Keratinocyte (primary cell): Measurements from ENCODE around the gene UNKL. TPM values are rescaled to one million over a fixed set of nuclear protein-coding genes. Genes with fewer than 3 reads are reported as not detected.

ENCODE experiments used
- DNase-seq: peaks from one replicate; pipeline ENCODE4 v3.0.0-alpha.2; 2011; ENCODE audit warnings: low read depth, missing footprints, low spot score
- FAIRE-seq: peaks from 2 replicates; lab custom pipeline; 2011; peaks lifted over from hg19 to GRCh38; lab: Jason Lieb, UNC
- H2AFZ ChIP-seq: 2 replicates; pipeline ENCODE4 v1.6.0; 2012; ENCODE audit warnings: low read length, control low read depth, inconsistent platforms; ENCODE audit not compliant: control insufficient read depth
- H3K27ac ChIP-seq: 2 replicates; pipeline ENCODE4 v1.5.1; 2011; ENCODE audit warnings: low read length; ENCODE audit not compliant: control insufficient read depth, insufficient read depth
- H3K27me3 ChIP-seq: 3 replicates; pipeline ENCODE4 v1.6.0; 2011; ENCODE audit warnings: low read length; ENCODE audit not compliant: control insufficient read depth, insufficient read depth; ENCODE audit errors: extremely low read depth
- H3K36me3 ChIP-seq, 2 experiments: 2 replicates in 1 of 2; 3 replicates in 1 of 2; pipeline ENCODE4 v1.5.1; 2011; ENCODE audit warnings: low read length in 2 of 2, mild to moderate bottlenecking in 1 of 2; ENCODE audit not compliant: control insufficient read depth in 2 of 2, insufficient read depth in 2 of 2; ENCODE audit errors: extremely low read depth in 1 of 2
- H3K4me1 ChIP-seq: 3 replicates; pipeline ENCODE4 v1.5.1; 2011; ENCODE audit warnings: low read length; ENCODE audit not compliant: control insufficient read depth, insufficient read depth; ENCODE audit errors: extremely low read depth
- H3K4me2 ChIP-seq: 3 replicates; pipeline ENCODE4 v1.6.0; 2011; ENCODE audit warnings: low read depth, low read length; ENCODE audit not compliant: control insufficient read depth, insufficient read depth; ENCODE audit errors: extremely low read depth
- H3K4me3 ChIP-seq, 3 experiments: fragments of 200-600 bp in 1 of 3; sonication (generic) in 1 of 3; 2 replicates in 2 of 3; 3 replicates in 1 of 3; pipeline ENCODE4 v1.5.1; 2011 to 2016; ENCODE audit warnings: low read length in 3 of 3, mild to moderate bottlenecking in 3 of 3, control low read depth in 2 of 3, inconsistent platforms in 1 of 3, low read depth in 1 of 3, mixed read lengths in 1 of 3, mixed run types in 1 of 3, moderate library complexity in 1 of 3; ENCODE audit not compliant: control insufficient read depth in 2 of 3, insufficient read depth in 2 of 3; ENCODE audit errors: extremely low read depth in 1 of 3
- H3K79me2 ChIP-seq: 2 replicates; pipeline ENCODE4 v1.6.0; 2012; ENCODE audit warnings: low read length; ENCODE audit not compliant: control insufficient read depth, insufficient read depth
- H3K9ac ChIP-seq: 3 replicates; pipeline ENCODE4 v1.6.0; 2011; ENCODE audit warnings: low read length; ENCODE audit not compliant: control insufficient read depth, insufficient read depth; ENCODE audit errors: extremely low read depth
- H3K9me1 ChIP-seq: 3 replicates; pipeline ENCODE4 v1.6.0; 2011; ENCODE audit warnings: low read length; ENCODE audit not compliant: control insufficient read depth, insufficient read depth; ENCODE audit errors: extremely low read depth
- H3K9me3 ChIP-seq: 2 replicates; pipeline ENCODE4 v1.5.1; 2012; ENCODE audit warnings: low read depth, low read length; ENCODE audit not compliant: control insufficient read depth
- H4K20me1 ChIP-seq: 3 replicates; pipeline ENCODE4 v1.6.0; 2011; ENCODE audit warnings: low read length; ENCODE audit not compliant: control insufficient read depth, insufficient read depth; ENCODE audit errors: extremely low read depth
- EZH2 ChIP-seq: IDR thresholded peaks from one replicate; pipeline ENCODE4 v1.6.1; 2012; ENCODE audit warnings: inconsistent platforms, mild to moderate bottlenecking, low read length, moderate library complexity
- dilution Hi-C: fragments of 300-500 bp; cut with MboI; formaldehyde crosslinking; loops from one replicate; pipeline ENCODE4 v1.7.0; 2020; ENCODE audit warnings: low sequenced_read_pairs; ENCODE audit not compliant: extremely low pct_ligation_motif_present
- polyA plus RNA-seq, 5 experiments: library from polyadenylated mRNA; depleted of rRNA in 3 of 5; stranded (reverse) in 3 of 5; stranded (forward) in 1 of 5; unstranded in 1 of 5; fragments of >200 nt; gene quantifications; 1 replicate in 1 of 5; 2 replicates in 3 of 5; 3 replicates in 1 of 5; pipeline versions ENCODE4 v1.2.1 to v1.2.3, GENCODE V29; 2011 to 2012; ENCODE audit warnings: missing spikeins in 2 of 5, low read depth in 1 of 5, low replicate concordance in 1 of 5
- TF ChIP-seq, protein P1 (sequence below), 3 experiments: IDR thresholded peaks in 1 of 3; conservative IDR thresholded peaks in 1 of 3; optimal IDR thresholded peaks in 1 of 3; 2 replicates in 2 of 3; 3 replicates in 1 of 3; pipeline versions ENCODE3 to v1.5.1; 2011; ENCODE audit warnings: low read length in 3 of 3, mild to moderate bottlenecking in 3 of 3, moderate library complexity in 2 of 3, control low read depth in 1 of 3, inconsistent platforms in 1 of 3; ENCODE audit not compliant: insufficient read depth in 2 of 3; ENCODE audit errors: extremely low read depth in 1 of 3

UNKL gene
- polyA plus RNA-seq, 1 donor (not counting 4 experiments of a cell fraction or from before 2014, with no cell fraction given), result 2.3 TPM

DNA sequence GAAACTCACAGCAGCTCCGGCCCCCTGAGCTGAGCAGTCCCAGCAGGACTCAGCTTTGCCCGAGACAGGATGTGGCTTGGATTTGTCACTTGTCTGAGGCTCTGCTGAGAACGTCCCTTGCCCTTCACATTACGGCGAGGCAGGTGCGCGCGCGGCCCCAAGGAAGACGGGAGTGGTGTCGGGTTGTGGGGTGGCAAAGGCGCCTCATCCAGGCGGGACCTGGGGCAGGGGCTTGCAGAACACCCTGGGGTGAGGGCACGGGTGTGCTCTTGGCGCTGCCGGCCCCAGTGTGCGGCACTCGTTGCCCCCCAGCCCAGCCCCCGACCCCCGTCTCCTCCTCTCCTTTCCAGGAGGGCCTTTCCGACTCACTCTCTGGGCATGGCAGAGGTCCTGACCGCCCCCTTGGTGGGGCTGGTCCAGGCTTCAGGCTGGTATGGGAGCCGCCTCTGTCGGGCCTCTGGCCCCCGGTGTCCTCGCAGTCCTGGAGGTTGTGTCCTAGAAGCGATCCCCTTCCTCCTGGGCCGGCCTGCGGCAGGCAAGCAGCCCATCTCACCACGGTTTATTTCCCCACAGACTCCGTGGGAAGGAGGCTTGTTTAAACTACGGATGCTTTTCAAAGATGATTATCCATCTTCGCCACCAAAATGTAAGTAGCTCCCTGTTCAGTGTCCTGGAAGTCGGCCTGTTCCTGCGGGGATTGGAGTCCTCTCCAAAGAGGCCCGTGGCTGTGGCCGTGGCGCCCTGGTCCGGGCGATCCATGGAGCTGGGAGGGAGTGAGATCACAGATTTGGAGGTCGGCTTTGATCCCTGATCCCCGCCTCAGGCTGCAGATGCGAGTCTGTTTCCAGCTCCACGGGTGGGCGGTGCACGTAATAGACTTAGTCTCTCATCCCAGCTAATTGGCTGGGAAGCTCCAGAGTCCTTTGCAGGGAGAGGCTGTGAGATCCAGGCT, 99.1 kb downstream of the UNKL start:
- Histone ChIP-seq H3K79me2 (peaks cover 87% of the 10 kb centered on the region), H3K4me2 (no peak overlapping the region), H2AFZ (no peak overlapping the region), H3K27ac (no peak overlapping the region), H4K20me1 (peaks cover 32% of the 10 kb centered on the region), H3K9me3 (no peaks in the 10 kb centered on the region), H3K9ac (no peak overlapping the region), H3K4me3 (no peak overlapping the region), H3K4me1 (peaks cover 16% of the 10 kb centered on the region), H3K36me3 (peaks cover 33 to 66% of the 10 kb centered on the region in 2 experiments), H3K9me1 (no peaks in the 10 kb centered on the region), H3K27me3 (no peaks in the 10 kb centered on the region)
- TF ChIP-seq, protein P1, sequence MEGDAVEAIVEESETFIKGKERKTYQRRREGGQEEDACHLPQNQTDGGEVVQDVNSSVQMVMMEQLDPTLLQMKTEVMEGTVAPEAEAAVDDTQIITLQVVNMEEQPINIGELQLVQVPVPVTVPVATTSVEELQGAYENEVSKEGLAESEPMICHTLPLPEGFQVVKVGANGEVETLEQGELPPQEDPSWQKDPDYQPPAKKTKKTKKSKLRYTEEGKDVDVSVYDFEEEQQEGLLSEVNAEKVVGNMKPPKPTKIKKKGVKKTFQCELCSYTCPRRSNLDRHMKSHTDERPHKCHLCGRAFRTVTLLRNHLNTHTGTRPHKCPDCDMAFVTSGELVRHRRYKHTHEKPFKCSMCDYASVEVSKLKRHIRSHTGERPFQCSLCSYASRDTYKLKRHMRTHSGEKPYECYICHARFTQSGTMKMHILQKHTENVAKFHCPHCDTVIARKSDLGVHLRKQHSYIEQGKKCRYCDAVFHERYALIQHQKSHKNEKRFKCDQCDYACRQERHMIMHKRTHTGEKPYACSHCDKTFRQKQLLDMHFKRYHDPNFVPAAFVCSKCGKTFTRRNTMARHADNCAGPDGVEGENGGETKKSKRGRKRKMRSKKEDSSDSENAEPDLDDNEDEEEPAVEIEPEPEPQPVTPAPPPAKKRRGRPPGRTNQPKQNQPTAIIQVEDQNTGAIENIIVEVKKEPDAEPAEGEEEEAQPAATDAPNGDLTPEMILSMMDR (optimal IDR thresholded peaks at IDR 0.05 in 1 of 3, IDR thresholded peaks at IDR 0.05 in 1 of 3, conservative IDR thresholded peaks at IDR 0.05 in 1 of 3; ENCODE audit: extremely low read depth in 1 of 3, insufficient read depth in 2 of 3, low read length in 3 of 3), result no peak
- no peak for TF ChIP-seq EZH2
- dilution Hi-C loops, result no loop called here
- DNase-seq (no peak), FAIRE-seq (no peak)

DNA sequence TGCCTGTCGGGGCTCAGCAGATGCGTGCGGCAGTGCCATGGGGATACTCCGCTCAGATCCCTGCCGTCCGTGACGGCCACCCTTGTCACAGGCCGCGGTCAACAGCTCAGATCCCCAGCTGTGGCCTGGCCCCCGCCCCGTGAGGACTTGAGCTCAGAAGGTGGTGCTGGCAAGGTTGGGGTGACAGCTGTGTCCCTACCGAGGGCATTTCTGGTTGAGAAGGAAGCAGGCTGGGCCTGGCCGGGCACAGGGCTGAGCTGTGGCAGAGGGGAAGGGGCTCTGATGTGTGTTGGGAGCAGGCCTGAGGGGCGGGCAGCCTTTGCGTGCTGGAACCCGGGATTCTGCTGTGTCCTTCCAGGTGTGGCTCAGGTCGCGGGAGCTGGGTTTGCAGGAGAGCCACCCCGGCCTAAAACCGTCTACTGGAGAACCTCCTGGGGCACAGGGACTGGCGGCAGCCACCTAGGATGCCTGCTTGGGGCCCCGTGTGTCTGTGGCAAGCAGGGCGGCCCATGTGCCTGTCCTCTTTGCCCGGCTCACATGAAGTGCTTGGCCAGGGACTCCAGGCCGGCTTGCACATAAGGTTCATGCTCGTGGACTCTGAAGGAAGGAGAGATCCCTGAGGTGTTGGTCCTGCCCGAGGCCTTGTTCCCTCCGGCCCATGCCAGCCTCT, 100.0 kb downstream of the UNKL start:
- H3K9me1 ChIP-seq, result no peaks in the 10 kb centered on the region
- DNase-seq, result no peak
- no peaks in the 10 kb centered on the region for H3K9me3 ChIP-seq
- H4K20me1 ChIP-seq, result peaks cover 34% of the 10 kb centered on the region
- H3K36me3 ChIP-seq, result peaks cover 30 to 58% of the 10 kb centered on the region in 2 experiments
- TF ChIP-seq, protein P1 (optimal IDR thresholded peaks at IDR 0.05 in 1 of 3, IDR thresholded peaks at IDR 0.05 in 1 of 3, conservative IDR thresholded peaks at IDR 0.05 in 1 of 3; ENCODE audit: extremely low read depth in 1 of 3, insufficient read depth in 2 of 3, low read length in 3 of 3), result no peak
- no peak for TF ChIP-seq EZH2
- no peaks in the 10 kb centered on the region for H3K27me3 ChIP-seq
- H3K4me1 ChIP-seq, result peaks cover 16% of the 10 kb centered on the region
- H3K4me2 ChIP-seq, result no peak overlapping the region
- no peak overlapping the region for H3K4me3 ChIP-seq
- dilution Hi-C loops, result no loop called here
- no peak overlapping the region for H3K9ac ChIP-seq
- H3K27ac ChIP-seq, result no peak overlapping the region
- FAIRE-seq, result no peak
- H2AFZ ChIP-seq, result no peak overlapping the region
- peaks cover 87% of the 10 kb centered on the region for H3K79me2 ChIP-seq
